Neuronal stem cell (in vitro differentiated cells): Measurements from ENCODE around the gene MAGI1.

Experiments
- DNase-seq: peaks from one replicate; pipeline ENCODE4 v3.0.0-alpha.2; 2013; ENCODE audit warnings: low spot score
- H2AFZ ChIP-seq: one replicate; pipeline ENCODE4 v1.6.1; 2013; ENCODE audit warnings: mild to moderate bottlenecking, low read length, inconsistent platforms
- H2AK5ac ChIP-seq: 2 replicates; pipeline ENCODE4 v1.6.1; 2013; ENCODE audit warnings: low read depth, mild to moderate bottlenecking, inconsistent platforms, low read length, moderate library complexity, mixed read lengths
- H2BK120ac ChIP-seq: 2 replicates; pipeline ENCODE4 v1.6.1; 2013; ENCODE audit warnings: low read depth, mild to moderate bottlenecking, inconsistent platforms, low read length, moderate library complexity, mixed read lengths
- H2BK12ac ChIP-seq: one replicate; pipeline ENCODE4 v1.6.1; 2013; ENCODE audit warnings: low read length, inconsistent platforms
- H2BK15ac ChIP-seq: 2 replicates; pipeline ENCODE4 v1.6.1; 2013; ENCODE audit warnings: mild to moderate bottlenecking, low read length, inconsistent platforms, mixed read lengths
- H2BK5ac ChIP-seq: one replicate; pipeline ENCODE4 v1.6.1; 2013; ENCODE audit warnings: inconsistent platforms, mild to moderate bottlenecking, low read length, moderate library complexity
- H3K14ac ChIP-seq: one replicate; pipeline ENCODE4 v1.6.1; 2013; ENCODE audit warnings: low read length, inconsistent platforms
- H3K18ac ChIP-seq: 2 replicates; pipeline ENCODE4 v1.6.1; 2013; ENCODE audit warnings: low read length, inconsistent platforms
- H3K23ac ChIP-seq: 2 replicates; pipeline ENCODE4 v1.6.1; 2013; ENCODE audit warnings: low read depth, mild to moderate bottlenecking, mixed read lengths, low read length, inconsistent platforms; ENCODE audit not compliant: poor library complexity
- H3K27ac ChIP-seq: replicated peaks from 3 replicates; pipeline ENCODE4 v1.5.1; 2013; ENCODE audit warnings: low read length, inconsistent platforms
- H3K27me3 ChIP-seq, 3 experiments: 2 replicates each; pipeline ENCODE4 v1.6.1; 2013; ENCODE audit warnings: low read length in 3 of 3, mild to moderate bottlenecking in 2 of 3, inconsistent platforms in 1 of 3, low read depth in 1 of 3, mixed read lengths in 1 of 3, moderate library complexity in 1 of 3; ENCODE audit not compliant: control insufficient read depth in 3 of 3, insufficient read depth in 3 of 3
- H3K36me3 ChIP-seq, 2 donors: replicated peaks in 1 of 2; 2 replicates each; pipeline ENCODE4 v1.6.1; 2013; ENCODE audit warnings: low read length in 2 of 2; ENCODE audit not compliant: control insufficient read depth in 2 of 2, insufficient read depth in 2 of 2
- H3K4ac ChIP-seq: 2 replicates; pipeline ENCODE4 v1.6.1; 2013; ENCODE audit warnings: inconsistent platforms, mild to moderate bottlenecking, low read length, moderate library complexity
- H3K4me1 ChIP-seq, 2 donors: 1 replicate in 1 of 2; 2 replicates in 1 of 2; pipeline ENCODE4 v1.6.1; 2013; ENCODE audit warnings: low read length in 2 of 2, low read depth in 1 of 2; ENCODE audit not compliant: control insufficient read depth in 2 of 2, insufficient read depth in 1 of 2
- H3K4me2 ChIP-seq: one replicate; pipeline ENCODE4 v1.6.1; 2013; ENCODE audit warnings: mild to moderate bottlenecking, low read length, inconsistent platforms; ENCODE audit not compliant: insufficient read depth, poor library complexity, severe bottlenecking
- H3K4me3 ChIP-seq, 2 donors: 2 replicates each; pipeline ENCODE4 v1.5.1; 2013; ENCODE audit warnings: low read length in 2 of 2, mild to moderate bottlenecking in 2 of 2, inconsistent platforms in 1 of 2, moderate library complexity in 1 of 2
- H3K79me1 ChIP-seq: one replicate; pipeline ENCODE4 v1.6.1; 2013; ENCODE audit warnings: low read depth, mild to moderate bottlenecking, inconsistent platforms, low read length, moderate library complexity
- H3K9ac ChIP-seq: one replicate; pipeline ENCODE4 v1.6.1; 2013; ENCODE audit warnings: mild to moderate bottlenecking, low read depth, low read length, inconsistent platforms; ENCODE audit not compliant: poor library complexity
- H3K9me3 ChIP-seq, 2 donors: replicated peaks in 1 of 2; 2 replicates each; pipeline versions ENCODE3 to v1.6.1; 2013; ENCODE audit warnings: low read length in 2 of 2, mild to moderate bottlenecking in 2 of 2, inconsistent platforms in 1 of 2, low read depth in 1 of 2, mixed read lengths in 1 of 2, moderate library complexity in 1 of 2; ENCODE audit not compliant: control insufficient read depth in 2 of 2, insufficient read depth in 1 of 2
- H4K8ac ChIP-seq: one replicate; pipeline ENCODE4 v1.6.1; 2013; ENCODE audit warnings: low read depth, mild to moderate bottlenecking, inconsistent platforms, low read length, moderate library complexity
- H4K91ac ChIP-seq: one replicate; pipeline ENCODE4 v1.6.1; 2013; ENCODE audit warnings: low read length, low read depth, mild to moderate bottlenecking, inconsistent platforms; ENCODE audit not compliant: poor library complexity
- WGBS, 2 donors: extraction: QIAGEN DNeasy Blood & Tissue Kit; methylation state at CpG; one replicate each; pipeline ENCODE4 v1.1.7; 2013; ENCODE audit warnings: missing lambda C conversion rate in 2 of 2, mixed read lengths in 1 of 2; ENCODE audit not compliant: insufficient read length in 2 of 2, insufficient replicate concordance in 1 of 2; ENCODE audit errors: extremely low coverage in 2 of 2; 5-methylcytosine and 5-hydroxymethylcytosine counted together

MAGI1 gene

GRCh38 chr3:65343026-65343425 is 695.7 kb downstream of the MAGI1 start:
- no CpG with 5 or more reads among the region's 6 CpGs for WGBS, 2 donors

DNA sequence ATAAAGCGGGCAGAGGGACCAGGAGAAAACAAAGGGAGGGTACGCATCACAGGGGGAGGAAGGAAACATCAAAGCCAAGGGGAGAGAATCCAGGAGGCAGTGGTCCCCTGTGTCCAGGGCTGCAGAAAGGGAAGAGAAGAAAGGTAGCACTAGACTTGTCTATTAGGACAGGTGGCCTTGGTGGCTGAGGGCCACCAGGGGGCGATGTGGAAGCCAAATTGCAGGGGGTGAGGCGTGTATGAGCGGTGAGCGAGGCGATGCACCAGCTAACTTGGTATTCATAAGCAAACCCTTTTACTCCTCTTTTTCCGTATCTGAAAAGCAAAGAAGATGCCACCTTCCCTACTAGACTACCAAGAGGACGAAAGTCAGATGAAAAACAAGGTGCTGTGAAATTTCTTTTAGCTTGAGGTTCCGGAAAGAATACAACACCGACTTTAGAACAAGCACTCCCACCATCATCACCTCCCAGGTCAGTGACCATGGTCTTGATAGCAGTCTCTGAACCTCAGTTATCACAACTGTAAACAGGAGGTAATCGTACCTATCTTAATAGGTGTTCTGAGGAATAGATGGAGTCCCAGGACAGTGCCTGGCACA is 696.5 kb downstream of the MAGI1 start:
- Histone ChIP-seq H2BK120ac (no peak overlapping the region), H2BK5ac (no peak overlapping the region), H4K91ac (no peak overlapping the region), H3K27ac (no peak overlapping the region), H3K23ac (no peak overlapping the region), H2AFZ (no peak overlapping the region), H3K27me3 (no peaks in the 10 kb centered on the region), H3K4ac (no peak overlapping the region), H3K9me3 (no peaks in the 10 kb centered on the region), H3K18ac (no peak overlapping the region), H3K4me3 (no peak overlapping the region), H2AK5ac (no peak overlapping the region), H3K4me1 (peaks cover 2 to 4% of the 10 kb centered on the region in 2 donors), H3K36me3 (no peaks in the 10 kb centered on the region), H3K79me1 (no peaks in the 10 kb centered on the region), H2BK15ac (no peak overlapping the region), H4K8ac (no peak overlapping the region), H3K14ac (no peak overlapping the region), H2BK12ac (no peak overlapping the region), H3K9ac (no peak overlapping the region), H3K4me2 (no peak overlapping the region)
- DNase-seq = peak; percentile 59
- no CpG with 5 or more reads among the region's 12 CpGs for WGBS, 2 donors

More at GRCh38 chr3:65343026-65343425, 695.7 kb downstream of the MAGI1 start:
- no peaks in the 10 kb centered on the region for H3K36me3 ChIP-seq
- H2AK5ac ChIP-seq = no peak overlapping the region
- no peak overlapping the region for H3K4ac ChIP-seq
- no peak overlapping the region for H4K8ac ChIP-seq
- no peak overlapping the region for H2BK120ac ChIP-seq
- H2BK15ac ChIP-seq = no peak overlapping the region
- no peak overlapping the region for H2BK12ac ChIP-seq
- no peak overlapping the region for H3K23ac ChIP-seq
- no peak overlapping the region for H2BK5ac ChIP-seq
- no peaks in the 10 kb centered on the region for H3K9me3 ChIP-seq
- no peak for DNase-seq
- no peak overlapping the region for H3K18ac ChIP-seq
- no peak overlapping the region for H3K4me3 ChIP-seq
- H3K9ac ChIP-seq = no peak overlapping the region
- no peak overlapping the region for H3K4me2 ChIP-seq
- no peak overlapping the region for H4K91ac ChIP-seq
- H2AFZ ChIP-seq = no peak overlapping the region
- H3K4me1 ChIP-seq = peaks cover 2 to 4% of the 10 kb centered on the region in 2 donors
- no peak overlapping the region for H3K27ac ChIP-seq
- no peaks in the 10 kb centered on the region for H3K27me3 ChIP-seq
- no peaks in the 10 kb centered on the region for H3K79me1 ChIP-seq
- H3K14ac ChIP-seq = no peak overlapping the region

- WGBS, 2 donors = no CpG with 5 or more reads among the region's 2 CpGs
- Histone ChIP-seq H3K4me2 (no peak overlapping the region), H3K23ac (no peak overlapping the region), H3K36me3 (no peaks in the 10 kb centered on the region), H4K8ac (no peak overlapping the region), H2BK15ac (no peak overlapping the region), H3K14ac (no peak overlapping the region), H3K18ac (no peak overlapping the region), H3K9ac (no peak overlapping the region), H3K4me3 (no peak overlapping the region), H2AK5ac (no peak overlapping the region), H3K27ac (no peak overlapping the region), H2AFZ (no peak overlapping the region), H3K4ac (no peak overlapping the region), H2BK5ac (no peak overlapping the region), H3K27me3 (no peaks in the 10 kb centered on the region), H3K79me1 (no peaks in the 10 kb centered on the region), H3K9me3 (no peaks in the 10 kb centered on the region), H4K91ac (no peak overlapping the region), H2BK12ac (no peak overlapping the region), H2BK120ac (no peak overlapping the region), H3K4me1 (peaks cover 0 to 8% of the 10 kb centered on the region in 2 donors)
- DNase-seq = no peak
Measured at GRCh38 chr3:65339192-65339740, 699.5 kb downstream of the MAGI1 start.

- H3K4me3 ChIP-seq = no peak overlapping the region
- H2BK12ac ChIP-seq = no peak overlapping the region
- H3K14ac ChIP-seq = no peak overlapping the region
- no peak overlapping the region for H2BK5ac ChIP-seq
- no peak overlapping the region for H3K9ac ChIP-seq
- H2BK15ac ChIP-seq = no peak overlapping the region
- H3K23ac ChIP-seq = no peak overlapping the region
- no peak for DNase-seq
- H3K36me3 ChIP-seq = no peaks in the 10 kb centered on the region
- no peak overlapping the region for H3K4me2 ChIP-seq
- no peak overlapping the region for H3K4ac ChIP-seq
- H3K79me1 ChIP-seq = no peaks in the 10 kb centered on the region
- no peak overlapping the region for H4K91ac ChIP-seq
- H3K27ac ChIP-seq = no peak overlapping the region
- H3K27me3 ChIP-seq = no peaks in the 10 kb centered on the region
- no peak overlapping the region for H2AK5ac ChIP-seq
- no peak overlapping the region for H3K18ac ChIP-seq
- no peak overlapping the region for H4K8ac ChIP-seq
- H3K9me3 ChIP-seq = no peaks in the 10 kb centered on the region
- H3K4me1 ChIP-seq = peaks cover 2 to 15% of the 10 kb centered on the region in 2 donors
- no peak overlapping the region for H2AFZ ChIP-seq
- H2BK120ac ChIP-seq = no peak overlapping the region
Measured at GRCh38 chr3:65338571-65338970, 700.1 kb downstream of the MAGI1 start.
